Natural killer cell (primary cell): ENCODE data around the gene ATP2A1. TPM values are rescaled to one million over a fixed set of nuclear protein-coding genes. Genes with fewer than 3 reads are reported as not detected.
A peak's percentile ranks its signal among the peaks of the same experiment; 100 is the strongest.
"Not testable (repeated sequence)": the region's sequence is repeated elsewhere in the genome, so short reads cannot be mapped to it uniquely, and the experiment has no call there.

Experiments used
- ATAC-seq, 3 donors: fragments of 150-1000 bp in 2 of 3; fragments of 200-7000 bp in 1 of 3; cut with Tn5 transposase; 1 replicate in 1 of 3; 2 replicates in 2 of 3; pipeline ENCODE4 v1.10.0; 2021; ENCODE audit warnings: mild to moderate bottlenecking in 2 of 3, moderate library complexity in 2 of 3
- DNase-seq, 2 donors: peaks; one replicate each; pipeline versions ENCODE4 v3.0.0 to v3.0.0-alpha.2; 2013 to 2021; ENCODE audit warnings: mixed read lengths in 1 of 2
- H3K27ac ChIP-seq: one replicate; pipeline ENCODE4 v1.5.1; 2013; ENCODE audit warnings: mild to moderate bottlenecking, low read length
- H3K27me3 ChIP-seq: one replicate; pipeline ENCODE4 v1.6.1; 2013; ENCODE audit warnings: low read length; ENCODE audit not compliant: control insufficient read depth, insufficient read depth
- H3K36me3 ChIP-seq: one replicate; pipeline ENCODE4 v1.6.1; 2013; ENCODE audit warnings: low read length; ENCODE audit not compliant: control insufficient read depth, insufficient read depth
- H3K4me1 ChIP-seq: one replicate; pipeline ENCODE4 v1.6.1; 2013; ENCODE audit warnings: low read length; ENCODE audit not compliant: control insufficient read depth, insufficient read depth
- H3K4me3 ChIP-seq: one replicate; pipeline ENCODE4 v1.5.1; 2013; ENCODE audit warnings: low read length
- H3K9me3 ChIP-seq: one replicate; pipeline ENCODE4 v1.6.1; 2013; ENCODE audit warnings: low read length; ENCODE audit not compliant: control insufficient read depth, insufficient read depth
- H3K27ac Mint-ChIP-seq, 2 donors: one replicate each; pipeline ENCODE4 v1.8.0; 2022; ENCODE audit warnings: mild to moderate bottlenecking in 2 of 2, mixed read lengths in 2 of 2, moderate library complexity in 1 of 2
- H3K27me3 Mint-ChIP-seq, 2 donors: one replicate each; pipeline ENCODE4 v1.8.0; 2022; ENCODE audit warnings: low read depth in 2 of 2, mixed read lengths in 2 of 2
- H3K36me3 Mint-ChIP-seq: one replicate; pipeline ENCODE4 v1.8.0; 2022; ENCODE audit warnings: mixed read lengths
- H3K4me1 Mint-ChIP-seq, 2 donors: one replicate each; pipeline ENCODE4 v1.8.0; 2022; ENCODE audit warnings: mixed read lengths in 2 of 2
- H3K4me3 Mint-ChIP-seq: one replicate; pipeline ENCODE4 v1.8.0; 2022; ENCODE audit warnings: mild to moderate bottlenecking, moderate library complexity, mixed read lengths
- H3K9me3 Mint-ChIP-seq, 2 donors: one replicate each; pipeline ENCODE4 v1.8.0; 2022; ENCODE audit warnings: mixed read lengths in 2 of 2
- WGBS: methylation state at CpG from one replicate; pipeline ENCODE4 v1.1.7; 2013; ENCODE audit warnings: missing lambda C conversion rate; ENCODE audit not compliant: insufficient coverage; 5-methylcytosine and 5-hydroxymethylcytosine counted together
- intact Hi-C: fragments of 100-400 bp; cut with micrococcal nuclease; formaldehyde crosslinking; loops from one replicate; pipeline ENCODE4 v1.14.2; 2022
- total RNA-seq, 4 donors: library from RNA; stranded (reverse); fragments of 120-200 nt in 1 of 4; gene quantifications; one replicate each; pipeline versions ENCODE4 v1.2.3 to v1.2.4, GENCODE V29; 2013 to 2022
- TF ChIP-seq, protein P1 (sequence below): fragments of 200-600 bp; IDR thresholded peaks from one replicate; pipeline ENCODE4 v1.8.0; 2022; ENCODE audit warnings: antibody characterized with exemption

Gene ATP2A1
- total RNA-seq, 3 donors from 2014 or later (not counting 1 experiment from before 2014, with no cell fraction given) = 0.75 to 2.5 (median 1.3) TPM

DNA sequence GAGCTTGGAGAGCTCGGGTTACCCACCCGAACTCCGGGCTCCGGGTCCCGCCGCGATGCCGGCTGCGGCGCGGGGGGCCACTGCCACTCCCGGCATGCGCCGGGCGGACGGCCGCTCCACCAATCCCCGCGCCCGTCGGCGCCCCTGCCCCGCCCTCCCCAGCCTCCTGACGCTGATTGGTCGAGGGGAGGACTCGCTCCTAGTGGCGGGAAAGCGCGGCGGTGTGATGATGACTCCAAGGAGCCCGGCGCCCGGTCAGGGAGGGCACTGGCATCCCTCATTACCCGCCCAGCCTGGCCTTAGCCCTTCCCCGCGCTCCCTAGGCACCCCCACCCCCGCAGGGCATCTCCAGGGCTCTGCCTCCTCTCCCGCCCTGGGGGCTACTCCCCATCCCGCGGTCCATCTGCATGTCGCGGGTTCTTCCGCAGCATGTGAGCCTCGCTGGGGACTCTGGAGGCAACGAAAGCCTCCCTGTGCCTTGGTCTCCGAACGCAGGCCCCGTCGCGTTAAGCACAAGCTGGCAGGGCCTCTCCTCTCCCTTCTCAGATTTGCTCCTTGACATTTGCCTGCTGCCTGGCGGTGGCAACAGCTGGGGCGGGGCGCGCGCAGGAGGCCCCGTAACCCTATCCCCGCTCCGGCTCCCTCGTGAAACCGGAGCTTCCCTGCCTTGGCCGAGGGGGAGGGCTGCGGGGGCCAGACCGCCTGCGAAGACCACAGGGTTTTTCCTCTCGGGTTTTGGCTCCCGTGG, 1.7 kb downstream of the ATP2A1 start:
- Mint-ChIP-seq H3K27ac (peak overlapping the region in 1 of 2 donors; percentile 58), H3K4me3 (peak overlapping the region; percentile 68), H3K9me3 (no peaks in the 10 kb centered on the region), H3K36me3 (no peaks in the 10 kb centered on the region), H3K4me1 (peaks cover 10 to 27% of the 10 kb centered on the region in 2 donors), H3K27me3 (peaks cover 0 to 6% of the 10 kb centered on the region in 2 donors)
- peaks cover 23% of the 10 kb centered on the region for H3K4me1 ChIP-seq
- intact Hi-C loops = no loop called here
- no peaks in the 10 kb centered on the region for H3K9me3 ChIP-seq
- H3K27ac ChIP-seq = peak overlapping the region; percentile 46
- DNase-seq (peak; percentile 76 to 91), ATAC-seq (peak; percentile 95 to 98 (median 98))
- H3K4me3 ChIP-seq = peak overlapping the region; percentile 91
- TF ChIP-seq, protein P1, sequence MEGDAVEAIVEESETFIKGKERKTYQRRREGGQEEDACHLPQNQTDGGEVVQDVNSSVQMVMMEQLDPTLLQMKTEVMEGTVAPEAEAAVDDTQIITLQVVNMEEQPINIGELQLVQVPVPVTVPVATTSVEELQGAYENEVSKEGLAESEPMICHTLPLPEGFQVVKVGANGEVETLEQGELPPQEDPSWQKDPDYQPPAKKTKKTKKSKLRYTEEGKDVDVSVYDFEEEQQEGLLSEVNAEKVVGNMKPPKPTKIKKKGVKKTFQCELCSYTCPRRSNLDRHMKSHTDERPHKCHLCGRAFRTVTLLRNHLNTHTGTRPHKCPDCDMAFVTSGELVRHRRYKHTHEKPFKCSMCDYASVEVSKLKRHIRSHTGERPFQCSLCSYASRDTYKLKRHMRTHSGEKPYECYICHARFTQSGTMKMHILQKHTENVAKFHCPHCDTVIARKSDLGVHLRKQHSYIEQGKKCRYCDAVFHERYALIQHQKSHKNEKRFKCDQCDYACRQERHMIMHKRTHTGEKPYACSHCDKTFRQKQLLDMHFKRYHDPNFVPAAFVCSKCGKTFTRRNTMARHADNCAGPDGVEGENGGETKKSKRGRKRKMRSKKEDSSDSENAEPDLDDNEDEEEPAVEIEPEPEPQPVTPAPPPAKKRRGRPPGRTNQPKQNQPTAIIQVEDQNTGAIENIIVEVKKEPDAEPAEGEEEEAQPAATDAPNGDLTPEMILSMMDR = no peak
- WGBS = 2% methylated on average over 66 of the region's 66 CpGs
- no peaks in the 10 kb centered on the region for H3K36me3 ChIP-seq
- no peaks in the 10 kb centered on the region for H3K27me3 ChIP-seq

DNA sequence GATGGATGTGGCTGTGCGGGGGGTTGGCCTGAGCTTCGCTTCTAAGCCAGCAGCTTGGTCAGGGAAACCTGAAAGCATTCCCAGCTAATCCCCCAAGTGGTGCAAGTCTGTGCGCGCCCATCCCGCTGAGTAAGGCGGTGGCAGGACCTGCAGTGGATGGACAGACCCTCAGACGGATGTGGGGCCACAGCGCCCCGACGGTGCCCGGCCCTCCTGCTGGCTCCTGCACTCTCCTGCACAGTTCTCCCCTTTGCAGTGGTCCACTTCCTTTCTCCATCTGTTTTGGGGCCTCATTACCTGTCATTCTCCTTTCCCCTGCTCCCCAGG, 2.3 kb downstream of the ATP2A1 start:
- intact Hi-C loops = no loop called here
- no peaks in the 10 kb centered on the region for H3K27me3 ChIP-seq
- ATAC-seq (no peak), DNase-seq (no peak)
- Mint-ChIP-seq H3K9me3 (no peaks in the 10 kb centered on the region), H3K36me3 (no peaks in the 10 kb centered on the region), H3K4me1 (peaks cover 10 to 27% of the 10 kb centered on the region in 2 donors), H3K27ac (peak overlapping the region in 1 of 2 donors; percentile 83), H3K27me3 (peaks cover 0 to 6% of the 10 kb centered on the region in 2 donors), H3K4me3 (peak overlapping the region; percentile 68)
- 42% methylated on average over 11 of the region's 11 CpGs for WGBS
- H3K4me3 ChIP-seq = no peak overlapping the region
- no peaks in the 10 kb centered on the region for H3K36me3 ChIP-seq
- peaks cover 23% of the 10 kb centered on the region for H3K4me1 ChIP-seq
- no peaks in the 10 kb centered on the region for H3K9me3 ChIP-seq
- H3K27ac ChIP-seq = no peak overlapping the region
- TF ChIP-seq, protein P1 = no peak

DNA sequence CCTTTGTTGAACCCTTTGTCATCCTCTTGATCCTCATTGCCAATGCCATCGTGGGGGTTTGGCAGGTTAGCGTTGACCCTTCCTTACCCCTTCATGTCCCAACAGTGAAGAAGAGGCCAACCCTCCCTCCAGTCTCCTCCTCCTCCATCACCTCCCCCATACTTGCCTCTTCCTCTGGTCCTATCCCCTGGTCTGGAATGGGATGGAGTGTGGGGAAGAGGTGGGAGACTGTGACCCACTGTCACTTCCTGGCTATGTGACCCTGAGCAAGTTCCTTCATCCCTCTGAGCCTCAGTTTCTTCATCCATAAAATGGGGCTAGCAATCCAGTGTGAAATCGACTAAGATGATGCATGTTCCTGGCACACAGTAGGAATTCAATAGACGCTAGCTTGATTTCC, 2.7 kb downstream of the ATP2A1 start:
- H3K4me3 ChIP-seq = no peak overlapping the region
- no peaks in the 10 kb centered on the region for H3K36me3 ChIP-seq
- Mint-ChIP-seq H3K27me3 (peaks cover 0 to 6% of the 10 kb centered on the region in 2 donors), H3K27ac (peak overlapping the region in 1 of 2 donors; percentile 83), H3K36me3 (no peaks in the 10 kb centered on the region), H3K9me3 (no peaks in the 10 kb centered on the region), H3K4me1 (peaks cover 10 to 27% of the 10 kb centered on the region in 2 donors), H3K4me3 (peak overlapping the region; percentile 68)
- WGBS = 86% methylated on average over 4 of the region's 4 CpGs
- ATAC-seq (no peak), DNase-seq (no peak)
- H3K27ac ChIP-seq = no peak overlapping the region
- H3K4me1 ChIP-seq = peaks cover 23% of the 10 kb centered on the region
- no peaks in the 10 kb centered on the region for H3K9me3 ChIP-seq
- TF ChIP-seq, protein P1 = no peak
- intact Hi-C loops = no loop called here
- H3K27me3 ChIP-seq = no peaks in the 10 kb centered on the region

DNA sequence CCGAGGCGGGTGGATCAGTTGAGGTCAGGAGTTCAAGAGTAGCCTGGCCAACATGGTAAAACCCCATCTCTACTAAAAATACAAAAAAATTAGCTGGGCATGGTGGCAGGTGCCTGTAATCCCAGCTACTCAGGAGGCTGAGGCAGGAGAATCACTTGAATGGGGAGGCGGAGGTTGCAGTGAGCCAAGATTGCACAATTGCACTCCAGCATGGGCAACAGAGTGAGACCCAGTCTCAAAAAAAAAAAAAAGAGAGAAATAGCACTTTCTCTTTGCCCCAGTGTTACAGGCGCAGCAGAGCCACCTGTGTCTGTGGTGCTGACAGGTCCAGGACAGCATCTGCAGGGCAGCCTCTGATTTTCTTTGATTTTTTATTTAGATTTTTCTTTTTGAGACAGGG, 3.3 kb downstream of the ATP2A1 start:
- H3K36me3 ChIP-seq, H3K27ac ChIP-seq, H3K36me3 Mint-ChIP-seq, ATAC-seq, H3K27me3 Mint-ChIP-seq, H3K27ac Mint-ChIP-seq, H3K27me3 ChIP-seq, intact Hi-C loops, DNase-seq, H3K9me3 Mint-ChIP-seq, H3K4me3 Mint-ChIP-seq, H3K4me3 ChIP-seq, H3K9me3 ChIP-seq: not testable (repeated sequence)
- peaks cover 10 to 26% of the 10 kb centered on the region in 2 donors for H3K4me1 Mint-ChIP-seq
- peaks cover 23% of the 10 kb centered on the region for H3K4me1 ChIP-seq
- 97% methylated on average over 4 of the region's 4 CpGs for WGBS
